Middle frontal gyrus (tissue), 1 donor: ENCODE measurements around the gene TLL1.

Experiments
- DNase-seq: peaks from one replicate; pipeline ENCODE4 v3.0.0-alpha.2; 2015; ENCODE audit warnings: low spot score; ENCODE audit errors: extremely low spot score

Gene TLL1

DNA sequence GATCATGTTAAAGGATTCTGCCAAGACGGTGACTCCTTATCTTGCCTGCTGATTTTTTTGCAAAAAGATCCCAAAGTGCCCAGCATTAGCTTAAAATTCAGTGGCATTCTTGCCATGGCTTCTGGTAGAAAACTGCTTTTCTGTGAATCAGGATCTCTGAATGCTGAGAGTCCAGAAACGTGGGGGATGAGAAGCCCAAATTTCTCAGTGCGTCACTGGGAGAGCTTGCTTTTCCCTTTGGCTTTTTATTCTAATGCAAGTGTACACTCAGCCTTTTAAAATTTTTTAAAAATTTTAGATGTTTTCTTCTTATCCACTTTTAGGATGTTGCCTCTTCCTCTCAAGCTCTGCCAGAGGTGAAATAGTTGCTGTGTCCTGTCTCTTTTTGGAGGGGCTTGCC is 98.4 kb downstream of the TLL1 start:
- no peak for DNase-seq

DNA sequence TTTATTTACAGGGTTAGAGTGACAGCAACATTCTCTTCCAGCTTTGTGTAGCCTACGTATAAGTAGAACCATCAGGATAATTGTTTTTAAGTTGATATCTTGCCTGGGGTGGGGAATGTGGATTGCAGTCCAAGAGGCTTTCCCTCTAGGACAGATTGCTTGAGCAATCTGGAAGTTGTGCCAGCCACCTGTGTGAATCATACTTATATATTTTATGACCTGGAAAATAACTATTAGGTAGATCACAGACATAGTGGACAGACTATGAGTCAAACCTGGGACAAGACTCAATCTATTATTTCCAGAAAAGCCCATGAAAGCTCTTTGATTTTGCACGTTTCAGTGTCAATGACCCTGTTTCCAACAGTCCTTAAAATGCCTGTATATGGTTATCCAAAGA is 98.9 kb downstream of the TLL1 start:
- DNase-seq, result no peak

DNA sequence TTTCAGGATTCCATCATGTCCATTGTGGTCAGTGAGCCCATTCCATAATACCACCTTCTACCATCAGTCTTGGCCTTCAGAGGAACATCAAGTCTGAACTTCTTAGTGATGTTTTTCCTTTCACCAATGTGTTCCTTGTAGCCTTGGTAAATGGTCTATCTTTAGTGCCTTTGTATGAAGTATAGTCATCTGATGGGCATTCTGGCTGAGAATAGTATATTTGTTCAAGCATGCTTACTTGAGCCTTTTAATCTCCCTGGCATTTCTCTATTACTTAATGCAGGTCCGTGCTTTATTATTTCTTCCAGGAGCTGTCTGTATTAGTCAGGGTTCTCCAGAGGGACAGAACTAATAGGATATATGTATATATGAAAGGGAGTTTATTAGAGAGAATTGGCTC is 99.7 kb downstream of the TLL1 start:
- DNase-seq, result no peak

DNA sequence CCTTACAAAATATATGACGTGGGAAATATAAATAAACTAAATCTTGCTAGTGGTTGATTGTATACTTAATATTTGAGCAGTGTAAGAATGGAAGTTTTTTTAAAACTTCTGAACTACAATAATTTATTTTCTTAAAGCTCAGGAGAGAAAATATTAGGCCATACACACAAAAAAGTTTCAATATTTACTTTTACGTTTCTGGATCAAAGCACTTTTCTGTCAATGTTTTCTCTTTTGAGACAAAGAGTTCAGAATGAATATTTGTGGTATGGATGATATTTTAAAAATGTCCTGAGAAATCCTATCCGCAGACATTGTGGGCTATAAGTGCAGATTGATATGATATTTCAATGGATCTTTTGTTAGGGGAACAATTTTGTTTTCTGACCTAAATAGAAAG is 109.9 kb downstream of the TLL1 start:
- no peak for DNase-seq

DNA sequence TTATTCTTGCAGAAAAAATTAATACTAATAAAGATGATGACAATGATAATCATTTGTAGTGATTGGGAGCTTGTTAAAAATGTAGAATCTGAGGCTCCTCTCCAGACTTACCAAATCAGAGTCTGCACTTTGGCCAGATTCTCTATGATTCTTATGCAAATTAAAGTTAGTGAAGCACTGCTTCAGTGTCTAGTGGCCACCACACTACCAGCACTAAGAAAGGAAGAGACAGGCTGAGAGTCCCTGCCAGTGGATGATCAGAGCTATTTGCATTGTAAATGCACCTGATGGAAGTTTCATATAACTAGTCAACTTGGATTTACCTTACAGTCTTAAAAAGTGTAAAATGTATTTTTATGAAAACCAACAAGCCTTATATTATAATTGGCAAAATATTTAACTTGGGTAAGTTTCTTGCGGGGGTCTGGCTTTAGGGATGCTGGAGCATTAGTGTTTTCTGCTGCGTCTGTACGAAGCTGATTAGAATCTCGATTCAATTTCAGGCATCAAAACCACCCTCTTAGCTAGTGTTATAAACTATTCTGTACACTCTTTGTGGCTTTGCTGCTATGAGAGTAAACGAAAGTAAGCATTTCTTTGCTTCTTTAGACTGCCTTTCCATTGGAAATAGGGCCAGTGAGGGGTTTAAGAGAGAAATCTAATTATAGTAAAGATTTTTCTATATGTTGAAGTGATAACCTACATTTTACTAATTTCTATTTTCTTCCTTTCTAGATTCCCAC is 114.1 kb downstream of the TLL1 start:
- no peak for DNase-seq

DNA sequence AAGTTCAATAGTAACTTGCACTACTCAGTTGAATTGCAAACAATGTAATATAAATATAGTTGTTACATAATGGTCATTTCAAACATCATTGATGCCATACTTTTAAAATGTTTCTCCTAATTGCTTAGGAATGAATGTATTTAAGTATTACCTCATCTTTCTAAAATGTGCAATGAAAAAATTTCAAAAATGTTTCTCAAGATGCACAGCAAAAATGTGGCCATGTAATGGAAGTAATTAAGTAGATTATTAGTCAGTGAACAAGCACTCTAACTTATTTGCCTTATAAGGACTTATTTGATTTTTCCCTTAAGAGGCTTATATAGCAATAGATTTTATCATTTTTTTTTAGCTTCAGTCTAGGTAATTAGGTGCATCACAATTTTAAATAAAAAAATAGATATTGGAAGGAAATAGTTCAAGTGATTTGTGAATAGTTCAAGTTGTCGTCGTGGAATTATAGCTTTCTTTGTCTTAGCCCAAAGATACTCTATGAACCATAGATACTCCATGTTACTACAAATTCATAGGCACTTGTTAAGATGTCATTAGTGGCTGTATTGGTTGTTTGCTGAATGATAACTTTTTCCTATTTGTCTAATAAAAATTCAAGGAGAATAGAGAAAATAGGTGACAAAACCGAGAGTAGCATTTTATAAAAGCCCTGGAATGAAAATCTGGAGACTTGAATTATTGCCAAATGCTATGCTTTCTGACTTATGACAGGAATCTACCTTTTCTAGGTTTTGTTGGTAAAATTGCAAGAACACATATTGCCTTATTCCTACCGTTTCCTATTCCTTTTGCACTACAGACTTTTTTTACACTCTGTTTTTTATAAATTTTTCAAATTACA is 118.5 kb downstream of the TLL1 start:
- no peak for DNase-seq

DNA sequence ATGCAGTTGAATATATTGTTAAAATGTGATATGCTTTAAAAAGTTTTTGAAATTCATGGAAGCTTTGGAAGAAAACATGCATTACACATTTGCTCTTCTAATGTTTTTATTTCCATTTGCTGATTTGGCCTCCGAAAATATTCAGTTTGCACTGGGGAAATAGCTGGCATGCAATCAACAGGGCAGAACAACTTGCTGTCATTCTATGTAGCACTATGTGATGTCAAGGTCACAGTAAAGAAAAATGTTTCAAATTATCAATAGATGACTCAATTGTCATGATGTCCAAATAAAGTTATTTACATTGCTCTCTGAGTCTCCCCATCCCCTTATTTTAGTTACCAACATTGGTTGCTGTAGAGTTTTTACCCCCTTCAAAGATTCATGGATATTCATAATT is 119.2 kb downstream of the TLL1 start:
- DNase-seq, result no peak

DNA sequence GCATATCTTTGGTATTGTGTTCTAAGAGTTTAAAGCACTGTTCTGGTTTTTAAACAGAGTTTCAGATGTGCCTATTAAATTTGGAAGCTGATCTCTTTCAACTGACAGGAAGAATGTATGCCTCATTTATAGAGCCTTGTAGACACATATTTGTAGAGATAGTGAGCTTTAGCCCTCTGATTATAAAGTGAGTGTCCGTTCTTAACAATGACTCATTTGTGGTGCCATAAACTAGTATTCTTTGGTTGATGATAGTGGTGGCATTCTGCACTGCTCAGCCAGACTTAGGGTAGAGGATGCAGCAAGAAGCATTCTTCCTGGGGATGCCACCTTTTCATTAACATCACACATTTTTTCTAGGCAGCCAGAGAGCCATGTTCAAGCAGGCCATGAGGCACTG is 121.7 kb downstream of the TLL1 start:
- no peak for DNase-seq

DNA sequence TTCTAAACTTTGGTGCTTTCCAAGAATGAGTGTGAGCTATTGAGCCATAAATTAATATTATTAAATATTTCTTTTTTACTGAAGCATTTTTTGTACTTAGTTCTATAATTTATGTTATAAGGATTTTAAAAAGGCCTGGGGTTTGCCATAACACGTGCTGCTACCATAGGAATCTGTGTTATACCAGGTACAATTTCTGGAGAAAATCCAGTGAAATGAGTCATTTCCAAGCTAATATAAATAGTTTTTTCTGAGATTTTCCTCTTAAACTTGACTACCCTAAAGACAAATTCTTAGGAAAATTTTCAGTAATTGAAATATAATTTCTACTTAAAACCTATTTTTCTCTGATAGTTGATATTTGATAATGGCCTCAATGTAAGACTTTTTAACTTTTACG is 130.8 kb downstream of the TLL1 start:
- no peak for DNase-seq

DNA sequence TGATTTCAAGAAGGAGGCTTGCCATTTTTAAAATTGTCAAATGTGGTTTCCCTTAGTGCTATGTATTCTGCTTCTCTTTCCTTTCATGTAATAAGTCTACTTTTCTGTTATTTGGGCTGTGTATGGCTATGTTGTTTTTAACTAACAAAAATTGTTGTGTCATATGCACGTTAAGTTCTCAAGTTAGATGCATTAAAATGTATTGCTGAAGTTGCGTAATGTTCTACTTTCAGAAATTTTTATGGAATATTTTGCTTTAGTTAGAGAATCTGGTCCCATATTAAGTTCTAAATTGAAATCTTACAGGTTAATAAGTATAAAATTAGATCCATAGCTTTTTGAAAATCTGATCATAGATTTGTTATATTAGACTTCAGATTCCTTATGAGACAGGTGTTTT is 133.2 kb downstream of the TLL1 start:
- DNase-seq, result no peak

DNA sequence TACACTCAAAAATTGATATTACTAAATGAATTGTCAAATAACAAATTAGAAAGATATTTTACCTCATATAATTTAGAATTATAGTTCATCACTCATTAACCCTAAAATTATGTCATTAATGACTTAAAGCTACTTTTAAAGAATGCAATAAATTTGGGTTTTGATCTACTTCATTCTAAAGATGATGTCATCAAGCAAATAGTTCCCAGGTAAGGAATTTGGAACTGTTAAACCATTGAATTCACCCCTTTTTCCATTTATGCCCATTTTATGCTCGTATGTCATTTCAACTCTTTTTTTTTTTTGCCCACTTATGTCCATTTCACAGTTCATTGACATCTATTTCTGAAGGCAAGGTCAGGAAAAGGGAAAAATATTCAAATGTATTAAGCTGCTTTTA is 135.5 kb downstream of the TLL1 start:
- no peak for DNase-seq

DNA sequence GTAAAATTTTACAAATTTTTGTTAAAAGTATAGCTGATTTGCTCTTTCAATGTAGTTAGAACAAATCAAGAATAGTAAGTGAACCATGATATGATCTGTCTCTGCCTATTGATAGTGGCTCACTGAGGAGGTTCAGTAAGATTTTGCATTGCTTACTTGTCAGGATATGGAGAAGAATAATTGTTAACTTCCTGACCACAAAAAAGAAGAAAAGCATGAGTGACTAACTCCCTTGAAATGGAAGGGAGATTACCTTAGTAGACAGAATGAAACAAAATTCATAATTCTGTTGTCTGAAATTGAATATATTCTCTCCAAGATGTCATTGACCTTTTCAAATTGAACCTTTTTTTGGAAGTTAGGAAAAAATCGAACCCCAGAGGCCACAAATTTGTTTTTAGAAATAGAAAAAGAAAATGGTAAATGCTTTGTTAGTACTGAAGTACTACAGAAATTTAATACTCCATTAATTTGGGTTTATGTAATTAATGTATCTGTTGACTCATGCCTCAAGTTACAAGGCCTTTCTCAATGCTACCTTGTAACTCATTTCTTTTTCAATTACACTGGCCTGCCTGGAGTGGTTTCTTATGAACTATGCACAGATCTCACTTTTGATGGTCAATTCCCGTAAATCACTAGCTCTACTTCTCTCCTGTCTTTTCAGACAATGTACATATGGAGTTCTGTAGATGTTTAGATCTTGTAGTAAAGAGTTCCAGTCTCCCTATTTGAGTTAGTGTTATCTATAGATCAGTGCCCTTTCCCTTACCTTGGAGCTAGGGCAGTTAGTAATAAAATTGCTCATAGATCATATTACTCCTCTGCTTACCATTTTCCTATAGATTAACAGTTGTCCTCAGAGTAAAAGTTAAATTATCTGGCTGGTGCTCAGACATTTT is 139.3 kb downstream of the TLL1 start:
- no peak for DNase-seq

DNA sequence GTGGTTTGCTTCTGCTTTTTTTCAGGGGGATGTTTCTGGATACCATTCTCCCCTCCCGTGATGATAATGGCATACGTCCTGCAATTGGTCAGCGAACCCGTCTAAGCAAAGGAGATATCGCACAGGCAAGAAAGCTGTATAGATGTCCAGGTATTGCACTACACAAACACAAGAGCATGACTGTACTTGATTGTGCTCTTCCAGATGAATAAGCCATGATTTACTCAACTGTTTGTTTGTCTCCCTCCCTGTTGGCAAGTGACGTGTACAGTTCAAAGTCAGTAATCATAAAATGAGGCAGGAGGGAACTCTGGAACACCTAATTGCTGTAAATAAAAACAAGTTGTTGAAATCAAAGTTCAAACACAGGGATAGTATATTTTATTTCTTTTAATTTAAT is 141.4 kb downstream of the TLL1 start:
- no peak for DNase-seq

DNA sequence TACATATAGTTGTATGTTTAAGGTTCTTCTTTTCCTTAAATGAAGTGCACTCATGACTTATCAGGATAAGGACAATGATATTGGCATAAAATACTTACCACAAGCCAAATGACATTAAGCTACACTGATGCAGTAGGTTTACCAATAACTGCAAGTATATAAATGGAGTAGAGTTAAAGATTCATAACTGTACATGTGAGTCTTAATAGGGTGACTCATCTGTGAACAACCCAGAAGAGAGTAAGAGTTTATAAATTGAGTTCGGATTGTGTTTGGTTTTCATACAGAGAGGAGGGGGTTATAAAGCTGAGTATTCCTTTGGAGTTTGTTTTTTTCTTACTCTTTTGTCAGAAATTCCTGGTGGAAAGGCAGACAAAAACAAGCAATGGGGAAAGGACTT is 144.8 kb downstream of the TLL1 start:
- DNase-seq, result no peak

DNA sequence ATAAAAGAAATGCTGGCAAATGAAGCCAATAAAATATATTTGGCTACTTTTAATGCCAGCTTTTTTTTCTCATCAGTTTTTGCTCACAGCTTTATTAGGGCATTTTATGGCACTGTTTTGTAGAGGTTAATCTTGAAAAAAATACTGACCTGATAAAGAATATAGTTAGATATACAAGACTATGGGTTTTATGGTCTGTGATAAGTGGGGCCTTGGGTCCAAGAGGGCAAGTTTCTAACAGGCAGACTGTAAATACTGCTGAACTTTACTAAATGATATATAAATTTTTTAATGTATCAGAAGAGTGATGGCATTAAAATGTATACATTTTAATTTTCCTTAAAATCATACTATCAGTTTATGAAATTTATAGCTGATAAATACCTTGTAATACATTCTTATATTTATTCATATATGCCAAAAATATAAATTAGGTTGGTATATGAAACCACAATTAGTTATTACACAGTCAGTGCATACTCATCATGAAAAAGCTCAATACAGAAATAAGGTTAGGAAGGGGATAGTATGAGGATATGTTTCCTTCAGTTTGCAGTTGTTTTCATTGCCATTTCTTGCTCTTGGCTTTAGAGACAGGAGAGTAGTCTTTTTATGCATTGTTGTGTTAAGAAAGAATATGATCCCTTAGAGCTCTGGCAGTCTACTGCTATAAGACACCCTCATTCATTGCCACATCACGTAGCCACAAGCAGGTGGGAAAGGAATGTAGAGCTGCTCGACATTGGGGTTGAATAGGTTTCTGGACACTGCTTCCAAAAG is 146.6 kb downstream of the TLL1 start:
- no peak for DNase-seq

DNA sequence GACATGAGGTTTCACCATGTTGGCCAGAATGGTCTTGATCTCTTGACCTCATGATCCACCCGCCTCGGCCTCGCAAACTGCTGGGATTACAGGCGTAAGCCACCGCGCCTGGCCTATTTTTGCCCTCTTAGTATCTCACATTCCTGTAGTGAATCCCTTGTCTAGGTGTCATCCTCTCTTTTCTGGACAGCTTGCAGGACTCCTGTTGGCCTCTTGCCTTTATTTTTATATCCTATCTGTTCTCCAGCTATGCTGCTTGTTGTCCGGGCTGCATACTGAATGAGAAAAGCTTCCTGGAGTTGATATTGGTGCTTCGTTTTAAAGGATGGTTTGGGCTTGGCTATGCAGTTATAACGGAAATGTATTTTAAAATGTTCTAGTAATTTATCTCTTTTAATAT is 148.6 kb downstream of the TLL1 start:
- no peak for DNase-seq

DNA sequence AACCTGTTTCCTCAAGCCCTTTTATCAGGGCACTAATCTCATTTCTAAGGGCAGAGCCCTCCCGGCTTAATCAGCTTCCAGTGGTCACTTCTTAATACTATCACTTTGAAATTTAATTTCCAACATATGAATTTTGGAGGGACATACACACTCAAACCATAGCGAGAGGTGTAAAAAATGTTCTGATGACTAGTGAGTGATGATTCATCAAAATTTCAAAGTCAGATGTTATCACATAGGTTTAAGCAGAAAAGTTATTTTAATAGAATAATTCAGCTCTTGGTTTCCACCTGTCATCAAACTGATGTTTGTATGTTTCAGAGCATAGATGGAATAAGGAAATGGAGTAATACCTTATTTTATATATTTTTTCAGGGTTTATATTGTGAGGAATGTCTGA is 161.9 kb downstream of the TLL1 start:
- no peak for DNase-seq

DNA sequence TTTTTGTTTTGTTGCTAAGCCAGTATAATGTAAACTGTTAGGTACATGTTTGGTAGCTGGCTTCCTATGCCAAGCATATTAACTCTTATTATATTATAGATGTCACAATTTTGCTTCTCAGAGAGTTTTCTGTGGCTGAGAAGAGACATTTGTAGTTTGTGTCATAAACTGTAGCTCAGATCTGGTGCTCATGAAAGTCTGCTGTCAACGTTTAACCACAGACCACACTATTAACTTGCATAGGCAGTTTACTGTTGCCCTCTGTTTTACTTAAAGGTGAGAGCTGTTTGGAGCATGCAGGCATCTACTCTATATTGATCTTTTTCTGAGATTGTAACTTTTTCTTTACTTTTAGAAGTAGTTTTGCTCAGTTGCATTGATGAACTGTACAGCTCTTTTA is 166.8 kb downstream of the TLL1 start:
- no peak for DNase-seq

DNA sequence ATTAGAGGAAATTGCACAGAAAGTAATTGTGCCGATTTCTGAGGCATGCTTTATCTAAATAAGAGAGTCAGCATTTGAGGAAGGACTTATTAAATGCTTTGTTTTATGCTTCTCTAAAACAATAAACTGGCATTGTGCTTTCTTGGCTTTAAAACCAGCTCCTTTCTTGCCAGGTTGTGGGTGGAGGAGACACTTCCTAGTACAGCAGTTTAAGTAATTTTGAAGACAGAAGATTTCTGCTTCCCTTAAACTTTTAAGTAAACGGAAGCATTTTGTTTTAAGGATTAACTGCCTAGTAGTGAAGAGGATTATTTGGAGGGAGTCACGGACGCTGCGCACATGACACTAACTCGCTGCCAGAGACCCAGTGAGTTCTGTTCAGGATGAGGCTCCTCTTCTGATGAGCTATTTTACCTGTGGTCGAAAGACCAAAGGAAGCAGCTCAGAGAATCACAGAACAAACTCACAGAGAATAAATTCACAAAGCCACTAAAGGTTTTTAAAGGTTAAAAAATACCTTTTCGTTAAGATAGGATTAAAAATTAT is 169.5 kb downstream of the TLL1 start:
- no peak for DNase-seq

DNA sequence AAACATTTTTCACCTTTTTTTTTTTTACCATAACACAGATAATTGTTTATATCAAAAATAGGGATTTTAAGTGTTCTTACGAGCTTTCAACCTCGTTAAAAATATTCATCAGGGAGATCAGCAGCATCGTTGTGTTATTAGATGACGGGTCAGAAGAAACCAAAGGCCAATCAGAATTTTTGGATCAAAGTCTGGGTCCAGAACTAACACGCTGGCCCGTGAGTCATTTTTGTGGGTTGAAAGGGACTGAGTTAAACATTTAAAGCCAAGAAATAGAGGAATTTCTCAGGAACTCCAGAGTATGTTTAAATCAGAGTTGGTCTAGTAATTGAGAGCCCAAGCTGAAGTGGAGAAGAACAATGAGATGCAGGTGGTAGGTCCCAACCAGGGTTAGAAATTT is 170.8 kb downstream of the TLL1 start:
- DNase-seq, result no peak

DNA sequence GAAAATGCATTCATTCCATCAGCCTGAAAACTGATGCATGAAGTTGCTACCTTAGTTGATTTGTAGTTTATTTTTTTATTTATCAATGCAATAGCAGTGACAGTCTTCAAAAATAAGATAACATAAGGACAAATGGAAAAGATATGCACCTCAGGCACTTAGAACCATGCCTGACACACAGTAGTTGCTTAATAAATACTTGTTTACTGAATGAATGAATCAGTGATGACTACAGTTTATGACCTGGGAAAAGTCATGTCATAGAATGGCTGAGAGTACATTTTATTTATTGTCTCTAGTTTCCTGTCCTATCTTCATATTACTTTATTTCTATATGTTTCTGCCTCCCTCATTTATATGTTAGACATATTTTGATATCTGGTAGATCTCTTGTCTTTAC is 171.8 kb downstream of the TLL1 start:
- no peak for DNase-seq
